IPS-15b (cell line): Measurements from ENCODE around the gene ADGRD2.

Experiments
- H3K27me3 ChIP-seq: one replicate; pipeline ENCODE4 v1.6.1; 2013; ENCODE audit warnings: low read length; ENCODE audit not compliant: control insufficient read depth, insufficient read depth
- H3K36me3 ChIP-seq: one replicate; pipeline ENCODE4 v1.6.1; 2013; ENCODE audit warnings: low read length; ENCODE audit not compliant: control insufficient read depth, insufficient read depth
- H3K4me1 ChIP-seq: one replicate; pipeline ENCODE4 v1.6.1; 2013; ENCODE audit warnings: mild to moderate bottlenecking, low read length; ENCODE audit not compliant: control insufficient read depth, insufficient read depth
- H3K4me3 ChIP-seq: one replicate; pipeline ENCODE4 v1.5.1; 2013; ENCODE audit warnings: low read depth, low read length
- H3K9ac ChIP-seq: one replicate; pipeline ENCODE4 v1.6.1; 2013; ENCODE audit warnings: low read depth, mild to moderate bottlenecking, low read length
- H3K9me3 ChIP-seq: one replicate; pipeline ENCODE4 v1.6.1; 2013; ENCODE audit warnings: mild to moderate bottlenecking, low read length; ENCODE audit not compliant: control insufficient read depth, insufficient read depth

Gene ADGRD2

DNA sequence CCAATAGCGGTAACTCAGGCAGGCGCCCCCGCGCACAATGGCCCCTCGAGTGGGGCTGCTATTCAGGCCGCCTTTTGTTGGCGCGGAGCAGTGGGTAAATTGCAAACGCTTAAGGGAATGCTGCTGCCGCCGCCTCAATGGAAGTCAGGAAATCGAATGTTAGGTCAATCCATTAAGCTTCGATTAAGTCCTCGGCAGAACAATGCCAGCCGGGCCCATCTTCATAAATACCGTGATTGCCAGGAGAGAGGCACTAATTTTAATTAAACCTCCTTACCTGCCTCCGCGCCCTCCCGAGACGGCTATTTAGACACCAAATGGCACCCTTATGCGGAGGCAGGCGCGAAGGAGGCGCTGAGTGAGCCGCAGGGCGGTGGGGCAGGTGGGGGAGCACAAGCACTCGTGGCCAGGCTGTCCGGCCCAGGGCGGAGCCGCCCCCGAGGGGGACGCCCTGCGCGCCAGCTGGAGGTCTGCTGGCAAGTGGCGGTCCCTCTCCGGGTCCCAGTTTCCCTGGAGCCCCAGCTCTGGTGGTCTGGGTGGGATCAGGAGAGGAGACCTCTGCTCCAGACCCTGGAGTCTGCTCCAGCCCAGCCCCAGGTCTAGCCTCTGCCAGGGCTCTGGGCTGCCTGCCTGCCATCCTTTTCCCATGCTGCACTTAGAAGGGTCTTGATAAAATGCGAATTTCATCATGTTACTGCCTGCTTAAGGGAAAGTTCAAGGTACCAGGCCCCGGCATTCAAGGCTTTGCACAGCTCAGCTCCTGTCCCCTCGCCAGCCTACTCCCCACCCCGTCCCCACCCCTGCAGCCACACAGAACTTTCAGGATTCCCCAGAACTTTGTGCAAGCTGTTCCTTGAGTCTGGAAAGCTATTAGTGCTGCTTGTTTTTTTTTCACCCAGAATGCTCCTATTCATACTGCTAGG lies 37.3 kb downstream of the ADGRD2 start:
- Histone ChIP-seq H3K36me3 (no peaks in the 10 kb centered on the region), H3K9me3 (no peaks in the 10 kb centered on the region), H3K27me3 (peaks cover 9% of the 10 kb centered on the region), H3K4me1 (peaks cover 2% of the 10 kb centered on the region), H3K4me3 (no peak overlapping the region), H3K9ac (no peak overlapping the region)

DNA sequence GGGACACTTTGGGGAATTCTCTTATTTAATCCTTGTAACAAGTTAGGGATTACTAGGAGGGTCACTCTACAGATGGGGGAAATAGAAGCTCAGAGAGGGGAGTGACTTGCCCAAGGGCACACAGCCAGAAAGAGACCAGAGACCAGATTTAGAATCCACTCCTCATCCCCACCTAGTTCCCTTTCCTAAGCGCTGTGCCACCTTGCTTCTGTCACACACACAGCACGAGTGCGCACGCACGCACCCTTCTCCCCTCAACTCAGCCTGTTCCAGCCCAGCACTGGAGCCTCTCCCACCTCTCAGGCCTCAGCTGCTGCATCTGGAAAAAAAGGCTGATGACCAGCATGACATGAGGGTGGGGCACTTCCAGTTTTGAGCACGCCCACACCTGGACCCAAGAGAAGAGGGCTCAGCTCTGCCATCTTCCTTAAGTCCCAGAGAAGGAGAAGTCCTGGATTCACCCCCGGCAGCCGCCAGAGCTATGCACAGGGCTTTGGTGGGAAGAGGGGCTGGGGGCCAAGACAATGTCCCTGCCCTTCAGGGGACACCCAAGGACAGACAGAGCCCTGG lies 38.5 kb downstream of the ADGRD2 start:
- H3K27me3 ChIP-seq, result peaks cover 5% of the 10 kb centered on the region
- H3K9ac ChIP-seq, result no peak overlapping the region
- no peaks in the 10 kb centered on the region for H3K9me3 ChIP-seq
- H3K36me3 ChIP-seq, result no peaks in the 10 kb centered on the region
- no peak overlapping the region for H3K4me3 ChIP-seq
- H3K4me1 ChIP-seq, result peaks cover 2% of the 10 kb centered on the region

DNA sequence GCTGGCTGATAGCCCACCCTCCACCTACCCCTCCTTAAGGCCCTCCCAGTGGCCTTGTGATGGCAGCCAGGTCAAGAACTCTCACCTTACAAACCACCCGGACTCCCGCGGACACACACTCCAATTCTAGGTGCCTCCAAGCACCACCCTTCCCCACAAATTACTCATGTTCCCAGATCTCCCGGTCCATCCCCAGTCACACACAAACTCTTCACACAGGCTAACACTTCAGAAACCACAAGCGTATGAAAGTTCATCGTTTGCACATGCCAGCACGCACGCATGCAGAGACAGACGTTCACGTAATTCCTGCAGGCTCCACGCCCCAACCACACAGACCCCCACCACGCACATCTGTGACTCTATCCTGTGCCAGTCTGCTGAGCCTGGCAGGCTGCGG lies 39.0 kb downstream of the ADGRD2 start:
- Histone ChIP-seq H3K36me3 (no peaks in the 10 kb centered on the region), H3K4me3 (no peak overlapping the region), H3K27me3 (peaks cover 5% of the 10 kb centered on the region), H3K4me1 (peaks cover 2% of the 10 kb centered on the region), H3K9ac (no peak overlapping the region), H3K9me3 (no peaks in the 10 kb centered on the region)

DNA sequence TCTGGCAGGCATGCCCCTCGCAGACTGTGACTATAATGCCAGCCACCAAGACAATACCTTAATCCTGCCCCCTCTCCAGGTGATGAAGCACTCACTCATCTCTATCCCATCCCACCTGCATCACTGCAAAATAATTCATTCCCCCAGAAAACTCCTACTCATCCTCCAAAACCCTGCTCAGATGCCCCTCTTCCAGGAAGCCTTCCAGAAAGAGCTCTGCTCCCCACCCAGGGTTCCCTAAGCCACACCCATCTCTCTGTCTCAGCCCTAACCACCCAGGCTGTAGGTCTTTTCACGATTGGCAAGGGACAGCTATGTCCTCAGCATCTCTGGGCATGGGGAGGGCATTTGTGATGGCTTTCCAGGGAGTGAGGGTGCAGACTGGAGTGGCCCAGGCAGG lies 39.8 kb downstream of the ADGRD2 start:
- peaks cover 2% of the 10 kb centered on the region for H3K4me1 ChIP-seq
- no peaks in the 10 kb centered on the region for H3K9me3 ChIP-seq
- no peak overlapping the region for H3K9ac ChIP-seq
- no peaks in the 10 kb centered on the region for H3K36me3 ChIP-seq
- peaks cover 5% of the 10 kb centered on the region for H3K27me3 ChIP-seq
- no peak overlapping the region for H3K4me3 ChIP-seq

DNA sequence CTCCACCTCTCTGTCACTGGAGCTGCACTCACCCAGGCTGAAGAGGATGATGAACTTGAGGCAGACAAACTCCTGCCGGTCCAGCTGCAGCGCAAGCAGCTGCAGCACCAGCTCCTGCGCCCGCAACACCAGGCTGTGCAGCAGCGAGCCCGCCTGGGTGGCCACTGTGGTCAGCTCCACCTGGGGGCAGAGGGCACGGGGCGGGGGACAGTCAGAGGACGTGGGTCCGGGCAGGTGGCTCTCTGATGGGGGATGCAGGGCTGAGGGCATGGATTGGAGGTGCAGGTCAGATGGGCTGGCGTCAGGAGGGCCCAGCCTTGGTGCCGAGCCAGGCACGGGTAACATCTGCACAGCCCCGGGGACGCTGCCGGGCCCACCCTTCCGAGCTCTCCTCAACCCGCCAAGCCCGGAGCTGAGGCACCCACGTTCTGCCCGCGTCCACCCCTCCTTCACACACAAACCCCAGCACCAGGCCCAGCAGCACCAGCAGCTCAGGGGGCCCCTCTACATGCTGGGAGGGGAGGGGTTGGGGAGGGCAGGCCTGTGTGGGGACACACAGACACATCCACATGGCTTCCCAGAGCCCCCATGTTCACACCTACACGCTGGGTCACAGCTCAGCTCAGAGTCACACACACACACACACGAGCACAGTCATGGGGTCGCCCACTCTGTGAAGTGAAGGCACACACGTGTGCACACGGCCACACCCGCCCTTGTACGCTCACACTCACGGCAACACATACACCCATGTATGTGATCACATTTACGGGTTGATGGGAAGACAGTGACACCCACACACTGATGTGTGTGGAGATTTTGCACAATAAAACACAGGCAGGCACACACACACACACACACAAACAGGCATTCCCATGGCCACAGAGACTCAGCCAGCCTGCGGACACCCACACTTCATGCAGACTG lies 41.1 kb downstream of the ADGRD2 start:
- Histone ChIP-seq H3K9ac (no peak overlapping the region), H3K4me1 (no peaks in the 10 kb centered on the region), H3K27me3 (peaks cover 5% of the 10 kb centered on the region), H3K4me3 (no peak overlapping the region), H3K36me3 (no peaks in the 10 kb centered on the region), H3K9me3 (no peaks in the 10 kb centered on the region)

DNA sequence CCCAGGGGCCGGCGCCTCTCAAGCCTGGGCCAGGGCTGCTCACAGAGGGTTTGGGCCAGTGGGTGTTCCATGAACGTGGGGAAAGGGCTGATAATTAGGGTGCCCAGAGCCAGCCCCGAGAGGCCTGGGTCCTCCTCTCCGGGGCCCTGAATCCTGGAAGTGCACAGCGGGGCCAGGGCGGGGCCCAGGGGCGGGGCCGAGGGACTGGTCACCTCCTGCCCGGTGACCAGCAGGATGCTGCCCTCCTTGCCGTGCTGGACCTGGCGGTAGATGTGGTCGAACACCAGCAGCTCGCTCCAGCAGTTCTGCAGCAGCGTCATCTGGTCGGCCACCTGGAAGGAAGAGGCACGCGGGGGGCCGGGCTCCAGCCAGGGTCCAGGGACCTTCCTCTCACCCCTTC lies 42.6 kb downstream of the ADGRD2 start:
- Histone ChIP-seq H3K27me3 (no peaks in the 10 kb centered on the region), H3K36me3 (no peaks in the 10 kb centered on the region), H3K4me3 (no peak overlapping the region), H3K4me1 (no peaks in the 10 kb centered on the region), H3K9ac (no peak overlapping the region), H3K9me3 (no peaks in the 10 kb centered on the region)

DNA sequence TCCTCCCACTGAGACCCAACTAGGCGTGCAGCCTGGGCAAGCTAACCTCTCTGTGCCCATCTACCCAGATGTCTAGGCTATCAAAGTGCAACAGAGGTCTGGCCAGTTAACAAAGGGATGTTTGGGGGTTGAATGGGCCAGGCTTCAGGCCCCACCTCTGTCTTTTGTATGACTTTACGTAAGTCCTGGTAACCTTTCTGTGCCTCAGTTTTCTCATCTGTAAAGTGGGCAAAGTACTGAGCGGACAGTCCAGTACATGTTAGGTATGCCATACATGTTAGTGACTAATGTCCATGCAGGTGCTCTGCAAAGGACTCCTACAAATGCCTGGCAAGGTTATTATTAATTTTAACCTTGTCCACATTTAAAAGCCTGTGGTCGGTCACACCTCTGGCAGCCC lies 43.0 kb downstream of the ADGRD2 start:
- H3K9me3 ChIP-seq, result no peaks in the 10 kb centered on the region
- H3K4me3 ChIP-seq, result no peak overlapping the region
- no peaks in the 10 kb centered on the region for H3K4me1 ChIP-seq
- H3K9ac ChIP-seq, result no peak overlapping the region
- H3K36me3 ChIP-seq, result no peaks in the 10 kb centered on the region
- no peaks in the 10 kb centered on the region for H3K27me3 ChIP-seq

DNA sequence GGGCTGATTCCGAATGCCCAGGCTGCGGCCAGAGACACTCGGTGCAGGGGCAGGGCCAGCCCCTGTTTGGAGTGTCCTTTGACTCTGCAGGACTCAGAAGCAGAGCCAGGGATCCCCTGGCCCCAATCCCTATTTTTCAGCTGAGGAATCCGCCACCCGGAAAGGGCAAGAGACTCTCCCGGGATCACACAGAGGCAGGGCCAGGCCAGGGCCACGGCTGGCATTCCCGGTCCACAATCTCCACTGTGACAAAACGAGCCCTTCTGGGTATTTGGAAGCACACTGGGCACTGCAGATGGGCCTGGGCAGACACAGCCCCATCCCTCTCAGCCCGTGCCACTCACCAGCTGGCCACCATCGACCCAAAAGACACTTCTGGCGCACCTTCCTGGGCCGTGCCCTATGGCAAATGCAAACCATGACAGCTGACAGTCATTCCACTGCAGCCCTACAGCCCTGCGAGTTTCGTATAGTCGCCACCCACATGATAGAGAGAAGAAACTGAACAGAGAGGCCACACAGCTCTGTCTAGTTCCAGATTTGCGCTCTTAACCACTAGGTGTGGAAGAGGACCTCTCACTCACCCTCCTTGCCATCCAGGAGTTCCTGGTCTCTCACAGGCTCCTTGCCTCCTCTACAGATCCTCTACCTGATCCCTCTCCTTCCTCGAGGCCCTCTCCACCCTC lies 43.7 kb downstream of the ADGRD2 start:
- Histone ChIP-seq H3K4me3 (no peak overlapping the region), H3K4me1 (no peaks in the 10 kb centered on the region), H3K36me3 (no peaks in the 10 kb centered on the region), H3K9me3 (no peaks in the 10 kb centered on the region), H3K27me3 (no peaks in the 10 kb centered on the region), H3K9ac (no peak overlapping the region)

DNA sequence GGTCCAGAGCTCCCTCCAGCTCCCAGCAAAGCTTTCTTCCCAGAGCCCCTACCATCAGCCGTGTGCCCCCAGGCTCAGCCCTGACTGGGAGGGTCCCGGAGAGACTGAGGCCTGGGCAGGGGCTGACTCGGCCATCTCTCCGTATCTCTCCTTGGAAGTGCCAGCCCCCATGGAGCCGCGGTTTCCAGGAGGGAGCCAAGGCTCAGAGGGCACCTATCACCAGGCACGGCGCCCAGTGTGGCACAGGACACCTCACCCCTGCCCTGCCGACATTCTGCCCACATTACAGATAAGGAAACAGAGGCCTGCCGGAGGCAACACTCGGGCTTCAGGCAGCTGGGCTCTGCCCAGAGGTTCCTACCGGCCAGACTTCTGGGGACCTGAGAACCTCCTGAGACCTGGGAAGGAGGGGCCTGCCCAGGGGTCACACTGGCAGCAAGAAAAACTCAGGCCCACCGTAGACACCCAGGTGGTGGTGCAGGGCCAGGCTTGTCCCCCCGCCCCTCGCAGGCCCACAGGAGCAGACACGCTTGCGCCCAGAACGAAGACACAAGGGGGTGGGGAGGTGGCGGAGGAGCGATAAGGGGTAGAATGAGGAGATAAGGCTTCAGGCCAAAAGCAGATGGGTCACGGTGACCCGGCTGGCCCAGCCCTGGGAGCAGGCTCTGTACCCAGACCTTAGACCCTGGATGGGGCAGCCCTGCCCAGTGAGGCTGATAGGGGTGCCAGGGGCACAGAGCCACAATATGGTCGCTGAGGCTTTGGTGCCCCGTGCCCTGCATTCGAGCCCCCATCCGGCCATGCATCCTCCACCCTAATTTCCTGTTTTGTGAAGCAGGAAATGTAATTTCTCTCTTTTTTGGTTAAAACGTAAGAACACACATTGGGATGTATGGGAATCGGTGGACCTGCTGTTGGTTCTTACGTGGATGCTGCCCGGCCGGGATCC lies 45.1 kb downstream of the ADGRD2 start:
- Histone ChIP-seq H3K9ac (no peak overlapping the region), H3K36me3 (no peaks in the 10 kb centered on the region), H3K4me1 (no peaks in the 10 kb centered on the region), H3K9me3 (no peaks in the 10 kb centered on the region), H3K27me3 (no peaks in the 10 kb centered on the region), H3K4me3 (no peak overlapping the region)

DNA sequence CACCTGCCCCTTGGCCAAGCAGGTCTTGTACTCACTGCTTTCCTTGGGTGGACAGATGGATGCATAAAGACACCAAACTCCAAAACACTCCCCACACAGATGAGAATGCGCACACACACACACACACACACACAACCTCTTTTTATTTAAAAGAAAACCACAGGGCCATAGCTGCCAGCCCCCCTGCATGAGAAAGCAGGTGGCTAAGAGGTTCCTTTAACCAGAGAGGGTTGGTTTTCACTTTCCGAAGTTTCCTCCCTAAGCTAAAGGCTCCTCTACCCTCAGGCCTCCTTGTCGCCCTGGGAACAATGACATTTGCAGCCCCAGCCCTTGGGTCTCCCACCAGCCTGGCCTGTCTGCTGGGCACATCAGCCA lies 45.8 kb downstream of the ADGRD2 start:
- Histone ChIP-seq H3K9ac (no peak overlapping the region), H3K9me3 (no peaks in the 10 kb centered on the region), H3K4me3 (no peak overlapping the region), H3K27me3 (peaks cover 5% of the 10 kb centered on the region), H3K4me1 (no peaks in the 10 kb centered on the region), H3K36me3 (no peaks in the 10 kb centered on the region)
